OCI-LY1 (cell line): Measurements from ENCODE around the gene FYCO1.

Experiments used
- CTCF ChIP-seq: fragments of 200-600 bp; sonication (generic), shearing (Covaris generic); IDR thresholded peaks from 2 replicates; pipeline ENCODE4 v1.5.1; 2017; ENCODE audit warnings: mild to moderate bottlenecking, antibody characterized with exemption, low read length, moderate library complexity, mixed read lengths
- EZH2 ChIP-seq: fragments of 200-600 bp; sonication (generic), shearing (Covaris generic); IDR thresholded peaks from 2 replicates; pipeline ENCODE4 v1.8.0; 2017; ENCODE audit warnings: borderline replicate concordance, mixed run types, mild to moderate bottlenecking, antibody characterized with exemption, low read length, moderate library complexity, mixed read lengths

GRCh38 chr3:45887759-45888511 is 107.7 kb downstream of the FYCO1 start:
- TF ChIP-seq CTCF (no peak), EZH2 (no peak)
